ACC112 (cell line): ENCODE results near the gene CAMSAP1.

ENCODE experiments used
- H2AFZ ChIP-seq: fragments of 200-600 bp; sonication (generic); one replicate; pipeline ENCODE4 v1.6.0; 2017; ENCODE audit warnings: antibody characterized with exemption, low read length; ENCODE audit not compliant: unreplicated experiment
- H3K27ac ChIP-seq: fragments of 200-600 bp; sonication (generic); 2 replicates; pipeline ENCODE4 v1.5.1; 2014; ENCODE audit warnings: low read depth, mild to moderate bottlenecking, antibody characterized with exemption, low read length, moderate library complexity
- H3K27me3 ChIP-seq: fragments of 200-600 bp; sonication (generic); 2 replicates; pipeline ENCODE4 v1.6.1; 2014; ENCODE audit warnings: mild to moderate bottlenecking, antibody characterized with exemption, low read length, moderate library complexity, mixed read lengths; ENCODE audit not compliant: insufficient read depth
- H3K36me3 ChIP-seq: fragments of 200-600 bp; sonication (generic); 2 replicates; pipeline ENCODE4 v1.6.1; 2016; ENCODE audit warnings: mild to moderate bottlenecking, antibody characterized with exemption, low read length, moderate library complexity, mixed read lengths; ENCODE audit not compliant: insufficient read depth
- H3K4me1 ChIP-seq: fragments of 200-600 bp; sonication (generic); one replicate; pipeline ENCODE4 v1.6.1; 2016; ENCODE audit warnings: low read length, mixed read lengths; ENCODE audit not compliant: insufficient read depth, unreplicated experiment, control insufficient read depth
- H3K4me3 ChIP-seq: fragments of 200-600 bp; sonication (generic); 2 replicates; pipeline ENCODE4 v1.5.1; 2014; ENCODE audit warnings: mild to moderate bottlenecking, low read depth, low read length
- H3K79me2 ChIP-seq: fragments of 200-600 bp; sonication (generic); one replicate; pipeline ENCODE4 v1.6.0; 2016; ENCODE audit warnings: low read length; ENCODE audit not compliant: control insufficient read depth, unreplicated experiment, insufficient read depth

CAMSAP1 gene

GRCh38 chr9:135877791-135878527 lies 29.4 kb downstream of the CAMSAP1 start:
- Histone ChIP-seq H3K4me1 (peaks cover 15% of the 10 kb centered on the region), H3K4me3 (no peak overlapping the region), H2AFZ (no peak overlapping the region), H3K27me3 (no peaks in the 10 kb centered on the region), H3K36me3 (no peaks in the 10 kb centered on the region), H3K79me2 (peaks cover 38% of the 10 kb centered on the region), H3K27ac (no peak overlapping the region)

GRCh38 chr9:135876936-135877335 lies 30.4 kb downstream of the CAMSAP1 start:
- Histone ChIP-seq H3K27me3 (no peaks in the 10 kb centered on the region), H2AFZ (no peak overlapping the region), H3K27ac (no peak overlapping the region), H3K4me1 (peaks cover 15% of the 10 kb centered on the region), H3K79me2 (peaks cover 39% of the 10 kb centered on the region), H3K4me3 (no peak overlapping the region), H3K36me3 (no peaks in the 10 kb centered on the region)

GRCh38 chr9:135874859-135875258 lies 32.5 kb downstream of the CAMSAP1 start:
- Histone ChIP-seq H3K4me3 (no peak overlapping the region), H3K79me2 (peaks cover 42% of the 10 kb centered on the region), H2AFZ (no peak overlapping the region)

DNA sequence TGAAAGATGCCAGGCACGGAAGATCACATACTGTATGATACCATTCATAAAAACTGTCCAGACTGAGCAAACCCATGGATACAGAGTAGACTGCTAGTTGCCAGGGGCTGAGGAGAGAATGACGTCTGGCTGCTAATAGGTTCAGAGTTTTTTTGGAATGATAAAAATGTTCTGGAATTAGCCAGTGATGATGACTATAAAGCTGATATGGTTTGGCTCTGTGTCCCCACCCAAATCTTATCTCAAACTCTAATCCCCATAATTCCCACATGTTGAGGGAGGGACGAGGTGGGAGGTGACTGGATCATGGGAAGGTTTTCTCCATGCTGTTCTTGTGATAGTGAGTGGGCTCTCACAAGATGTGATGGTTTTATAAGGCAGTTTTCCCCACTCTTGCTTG lies 37.4 kb downstream of the CAMSAP1 start:
- Histone ChIP-seq H3K79me2 (peaks cover 36% of the 10 kb centered on the region), H2AFZ (no peak overlapping the region), H3K36me3 (no peaks in the 10 kb centered on the region), H3K4me3 (no peak overlapping the region), H3K27ac (no peak overlapping the region), H3K27me3 (no peaks in the 10 kb centered on the region), H3K4me1 (no peaks in the 10 kb centered on the region)

More at GRCh38 chr9:135874859-135875258, 32.5 kb downstream of the CAMSAP1 start:
- H3K27me3 ChIP-seq: no peaks in the 10 kb centered on the region
- H3K4me1 ChIP-seq: peaks cover 10% of the 10 kb centered on the region
- H3K27ac ChIP-seq: no peak overlapping the region
- H3K36me3 ChIP-seq: no peaks in the 10 kb centered on the region

GRCh38 chr9:135865531-135865930 lies 41.8 kb downstream of the CAMSAP1 start:
- Histone ChIP-seq H3K36me3 (no peaks in the 10 kb centered on the region), H3K79me2 (peaks cover 31% of the 10 kb centered on the region), H3K4me3 (no peak overlapping the region), H3K4me1 (no peaks in the 10 kb centered on the region), H3K27me3 (no peaks in the 10 kb centered on the region), H2AFZ (no peak overlapping the region), H3K27ac (no peak overlapping the region)

GRCh38 chr9:135864447-135865049 lies 42.8 kb downstream of the CAMSAP1 start:
- Histone ChIP-seq H3K27ac (no peak overlapping the region), H3K36me3 (no peaks in the 10 kb centered on the region), H3K79me2 (peaks cover 22% of the 10 kb centered on the region), H3K27me3 (no peaks in the 10 kb centered on the region), H3K4me1 (no peaks in the 10 kb centered on the region), H2AFZ (no peak overlapping the region), H3K4me3 (no peak overlapping the region)

DNA sequence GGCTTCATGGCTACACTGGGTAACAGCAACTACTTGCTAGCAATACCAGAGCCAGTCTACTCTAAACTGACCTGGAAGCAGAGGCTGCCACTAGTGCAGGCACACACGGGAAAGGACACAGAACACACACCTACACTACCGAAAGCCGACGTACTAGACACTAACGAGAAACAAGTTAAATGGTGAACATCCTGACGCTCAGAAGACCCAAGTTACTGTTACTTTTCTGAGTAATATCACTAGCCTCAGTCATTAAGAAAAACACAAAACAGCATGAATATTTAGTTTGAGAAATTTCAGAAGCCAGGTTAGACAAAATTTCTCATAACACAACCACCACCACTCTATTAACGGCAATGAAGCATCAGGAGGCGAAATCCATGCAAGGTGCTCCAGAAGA lies 44.5 kb downstream of the CAMSAP1 start:
- H3K79me2 ChIP-seq: peaks cover 14% of the 10 kb centered on the region
- no peak overlapping the region for H3K4me3 ChIP-seq
- H3K27me3 ChIP-seq: no peaks in the 10 kb centered on the region
- H3K27ac ChIP-seq: no peak overlapping the region
- no peaks in the 10 kb centered on the region for H3K36me3 ChIP-seq
- no peak overlapping the region for H2AFZ ChIP-seq
- peaks cover 2% of the 10 kb centered on the region for H3K4me1 ChIP-seq

DNA sequence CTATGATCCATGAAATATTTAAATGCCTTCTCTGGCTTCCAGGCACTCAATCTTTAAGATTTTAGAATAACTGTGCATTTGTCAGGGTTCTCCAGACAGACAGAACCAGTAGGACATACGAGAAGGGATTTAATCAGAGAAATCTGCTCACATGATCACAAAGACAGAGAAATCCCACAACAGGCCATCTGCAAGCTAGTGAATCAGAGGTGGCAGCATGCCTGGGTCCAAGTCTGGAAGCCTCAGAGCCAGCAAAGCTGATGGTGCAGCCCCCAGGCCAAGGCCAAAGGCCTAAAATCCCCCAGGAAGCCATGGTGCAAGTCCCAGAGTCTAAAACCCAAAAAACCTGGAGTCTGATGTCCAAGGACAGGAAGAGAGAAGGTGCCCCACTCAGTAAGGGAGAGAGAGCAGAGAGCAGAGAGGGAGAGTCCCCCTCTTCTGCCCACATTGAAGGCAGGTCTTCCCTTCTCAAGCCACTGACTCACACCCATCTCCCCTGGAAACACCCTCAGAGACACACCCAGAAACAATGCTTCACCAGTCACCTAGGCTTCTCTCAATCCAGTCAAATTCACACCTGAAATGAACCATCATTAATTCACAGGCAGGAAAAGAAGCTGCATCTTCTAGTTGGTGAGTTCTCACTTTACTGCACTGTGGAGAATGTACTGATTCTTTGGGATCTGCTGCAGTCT lies 48.7 kb downstream of the CAMSAP1 start:
- no peak overlapping the region for H2AFZ ChIP-seq
- no peak overlapping the region for H3K4me3 ChIP-seq
- no peaks in the 10 kb centered on the region for H3K36me3 ChIP-seq
- H3K79me2 ChIP-seq: no peaks in the 10 kb centered on the region
- H3K27ac ChIP-seq: no peak overlapping the region
- no peaks in the 10 kb centered on the region for H3K27me3 ChIP-seq
- peaks cover 7% of the 10 kb centered on the region for H3K4me1 ChIP-seq

DNA sequence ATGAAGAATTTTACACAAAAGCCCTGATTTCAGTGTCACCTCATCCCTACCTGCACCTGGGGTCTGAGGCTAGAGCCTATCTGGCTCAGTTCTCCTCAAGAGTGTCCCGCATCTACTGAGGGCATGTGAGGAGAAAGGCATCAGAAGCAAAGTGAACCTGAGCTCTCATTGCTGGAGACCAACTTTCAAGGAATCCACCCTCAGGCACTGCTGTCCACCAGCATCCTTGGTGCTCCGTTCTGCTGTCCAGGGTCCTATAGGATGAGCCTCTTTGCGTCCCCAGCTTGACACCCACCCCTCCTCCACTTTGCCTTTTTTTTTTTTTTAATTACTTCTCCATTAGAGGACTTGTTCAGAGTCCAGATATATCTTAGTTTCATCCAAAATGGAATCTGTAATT lies 49.5 kb downstream of the CAMSAP1 start:
- H2AFZ ChIP-seq: no peak overlapping the region
- peaks cover 7% of the 10 kb centered on the region for H3K4me1 ChIP-seq
- no peaks in the 10 kb centered on the region for H3K27me3 ChIP-seq
- no peaks in the 10 kb centered on the region for H3K79me2 ChIP-seq
- H3K4me3 ChIP-seq: no peak overlapping the region
- no peak overlapping the region for H3K27ac ChIP-seq
- no peaks in the 10 kb centered on the region for H3K36me3 ChIP-seq

DNA sequence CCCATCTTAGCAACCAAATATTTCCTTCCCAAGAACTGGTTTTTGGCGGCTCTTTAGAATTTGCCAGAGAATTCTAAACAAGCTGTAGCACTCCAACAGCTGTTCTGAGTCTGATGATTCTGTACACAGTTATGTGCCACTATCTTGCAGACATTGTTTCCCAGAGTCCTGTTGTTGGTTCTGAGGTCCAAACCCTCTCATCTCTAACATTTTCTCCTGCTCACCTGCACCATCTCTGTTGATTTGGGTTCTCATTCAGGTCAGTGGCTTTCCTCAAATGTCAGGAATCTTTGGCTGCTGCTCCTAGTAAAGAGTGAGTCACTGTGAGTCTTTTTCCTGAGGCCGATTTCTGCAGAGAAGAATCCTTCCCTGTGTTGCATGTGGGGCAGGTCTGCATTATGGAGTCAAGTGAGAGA lies 50.0 kb downstream of the CAMSAP1 start:
- H3K4me1 ChIP-seq: peaks cover 7% of the 10 kb centered on the region
- H2AFZ ChIP-seq: no peak overlapping the region
- no peak overlapping the region for H3K27ac ChIP-seq
- H3K79me2 ChIP-seq: no peaks in the 10 kb centered on the region
- no peaks in the 10 kb centered on the region for H3K36me3 ChIP-seq
- no peaks in the 10 kb centered on the region for H3K27me3 ChIP-seq
- H3K4me3 ChIP-seq: no peak overlapping the region
